HEK293 (cell line): ENCODE data around the gene FAM177B.

Source experiments
- CTCF ChIA-PET: fragments of 350-600 bp; formaldehyde crosslinking; extraction: SDS; loops from one replicate; lab custom pipeline; 2021; ENCODE audit warnings: antibody characterized with exemption; lab: Yijun Ruan, JAX
- POLR2A ChIA-PET: fragments of 300-600 bp; formaldehyde crosslinking; extraction: SDS; loops from one replicate; lab custom pipeline; 2020; ENCODE audit warnings: antibody characterized with exemption, inconsistent platforms; lab: Yijun Ruan, JAX
- H3K27ac ChIP-seq: fragments of 200-500 bp; sonication (Bioruptor generic); 2 replicates; pipeline ENCODE4 v1.5.1; 2014; ENCODE audit warnings: low read depth, low read length, control low read depth, inconsistent platforms; ENCODE audit errors: extremely low read depth
- H3K36me3 ChIP-seq, 2 experiments: fragments of 200-500 bp in 1 of 2; sonication (Bioruptor generic) in 1 of 2; 1 replicate in 1 of 2; 2 replicates in 1 of 2; pipeline ENCODE4 v1.5.1; 2014 to 2017; ENCODE audit warnings: inconsistent platforms in 2 of 2, low read length in 2 of 2; ENCODE audit not compliant: control insufficient read depth in 2 of 2, insufficient read depth in 1 of 2
- H3K4me1 ChIP-seq: fragments of 200-500 bp; sonication (Bioruptor generic); 2 replicates; pipeline ENCODE4 v1.5.1; 2014; ENCODE audit warnings: mild to moderate bottlenecking, low read length, inconsistent platforms; ENCODE audit not compliant: control insufficient read depth, insufficient read depth
- H3K4me3 ChIP-seq: 2 replicates; pipeline ENCODE4 v1.5.1; 2011; ENCODE audit warnings: low read depth, mild to moderate bottlenecking, control low read depth, low read length, moderate library complexity
- H3K9me3 ChIP-seq: fragments of 200-500 bp; sonication (Bioruptor generic); 2 replicates; pipeline ENCODE4 v1.5.1; 2014; ENCODE audit warnings: low read depth, low read length, inconsistent platforms; ENCODE audit not compliant: control insufficient read depth, insufficient read depth
- GLI2 ChIP-seq: fragments of 450-650 bp; formaldehyde crosslinking; IDR thresholded peaks from 2 replicates; pipeline ENCODE4; 2017; ENCODE audit warnings: missing biosample characterization, missing genetic modification characterization, low read depth, borderline replicate concordance
- KLF10 ChIP-seq: fragments of 450-650 bp; IDR thresholded peaks from 2 replicates; pipeline ENCODE4 v1.5.1; 2018; ENCODE audit warnings: missing biosample characterization, mild to moderate bottlenecking, missing genetic modification characterization
- OSR2 ChIP-seq: fragments of 450-650 bp; formaldehyde crosslinking; IDR thresholded peaks from 2 replicates; pipeline ENCODE4 v1.5.1; 2016; ENCODE audit warnings: missing biosample characterization, missing genetic modification characterization
- PRDM10 ChIP-seq: fragments of 450-650 bp; formaldehyde crosslinking; IDR thresholded peaks from 2 replicates; pipeline ENCODE4 v1.5.1; 2016; ENCODE audit warnings: missing biosample characterization, missing genetic modification characterization
- PRDM2 ChIP-seq: fragments of 450-650 bp; formaldehyde crosslinking; IDR thresholded peaks from 2 replicates; pipeline ENCODE4 v1.5.1; 2016; ENCODE audit warnings: missing biosample characterization, missing genetic modification characterization, borderline replicate concordance
- PRDM4 ChIP-seq: fragments of 450-650 bp; formaldehyde crosslinking; IDR thresholded peaks from 2 replicates; pipeline ENCODE4 v1.5.1; 2017; ENCODE audit warnings: missing biosample characterization, missing genetic modification characterization
- PRDM6 ChIP-seq: fragments of 450-650 bp; formaldehyde crosslinking; IDR thresholded peaks from 2 replicates; pipeline ENCODE4 v1.5.1; 2017; ENCODE audit warnings: missing biosample characterization, missing genetic modification characterization
- ZNF10 ChIP-seq: fragments of 450-650 bp; formaldehyde crosslinking; IDR thresholded peaks from 2 replicates; pipeline ENCODE4 v1.5.1; 2017; ENCODE audit warnings: missing biosample characterization, missing genetic modification characterization
- ZNF121 ChIP-seq: fragments of 450-650 bp; formaldehyde crosslinking; IDR thresholded peaks from 2 replicates; pipeline ENCODE4 v1.5.1; 2016; ENCODE audit warnings: missing biosample characterization, missing genetic modification characterization
- ZNF16 ChIP-seq: fragments of 450-650 bp; formaldehyde crosslinking; IDR thresholded peaks from 2 replicates; pipeline ENCODE4 v1.5.1; 2016; ENCODE audit warnings: low read depth, missing biosample characterization, missing genetic modification characterization
- ZNF23 ChIP-seq: fragments of 450-650 bp; formaldehyde crosslinking; IDR thresholded peaks from 2 replicates; pipeline ENCODE4 v1.5.1; 2016; ENCODE audit warnings: missing biosample characterization, missing genetic modification characterization, borderline replicate concordance
- ZNF292 ChIP-seq: fragments of 450-650 bp; formaldehyde crosslinking; IDR thresholded peaks from 2 replicates; pipeline ENCODE4 v1.5.1; 2016; ENCODE audit warnings: low read depth, missing biosample characterization, missing genetic modification characterization, borderline replicate concordance
- ZNF350 ChIP-seq: fragments of 450-650 bp; formaldehyde crosslinking; IDR thresholded peaks from 2 replicates; pipeline ENCODE4 v1.5.0; 2017; ENCODE audit warnings: missing biosample characterization, mild to moderate bottlenecking, missing genetic modification characterization
- ZNF354C ChIP-seq: fragments of 450-650 bp; formaldehyde crosslinking; IDR thresholded peaks from 2 replicates; pipeline ENCODE4 v1.5.1; 2016; ENCODE audit warnings: missing biosample characterization, missing genetic modification characterization, low read depth, borderline replicate concordance
- ZNF391 ChIP-seq: fragments of 450-650 bp; formaldehyde crosslinking; IDR thresholded peaks from 2 replicates; pipeline ENCODE4 v1.5.1; 2016; ENCODE audit warnings: low read depth, missing biosample characterization, missing genetic modification characterization, borderline replicate concordance
- ZNF433 ChIP-seq: fragments of 450-650 bp; formaldehyde crosslinking; IDR thresholded peaks from 2 replicates; pipeline ENCODE4 v1.5.1; 2016; ENCODE audit warnings: missing biosample characterization, missing genetic modification characterization, low read depth
- ZNF560 ChIP-seq: fragments of 450-650 bp; formaldehyde crosslinking; IDR thresholded peaks from 2 replicates; pipeline ENCODE4 v1.5.1; 2017; ENCODE audit warnings: missing biosample characterization, missing genetic modification characterization, borderline replicate concordance
- ZNF580 ChIP-seq: fragments of 450-650 bp; formaldehyde crosslinking; IDR thresholded peaks from 2 replicates; pipeline ENCODE4 v1.5.1; 2016; ENCODE audit warnings: missing biosample characterization, missing genetic modification characterization
- ZNF664 ChIP-seq: fragments of 450-650 bp; formaldehyde crosslinking; IDR thresholded peaks from 2 replicates; pipeline ENCODE4 v1.5.1; 2016; ENCODE audit warnings: missing biosample characterization, missing genetic modification characterization
- ZNF670 ChIP-seq: fragments of 450-650 bp; formaldehyde crosslinking; IDR thresholded peaks from 2 replicates; pipeline ENCODE4 v1.5.1; 2016; ENCODE audit warnings: missing biosample characterization, missing genetic modification characterization, low read depth

Gene FAM177B

GRCh38 chr1:222739465-222739864 is 2.5 kb downstream of the FAM177B start:
- Histone ChIP-seq H3K27ac (no peak overlapping the region), H3K9me3 (no peaks in the 10 kb centered on the region), H3K36me3 (peaks cover 9 to 16% of the 10 kb centered on the region in 2 experiments; a peak in 2 of 3 replicates), H3K4me3 (no peak overlapping the region), H3K4me1 (no peaks in the 10 kb centered on the region)
- TF ChIP-seq ZNF23 (tag by site-specific recombination) (no peak), ZNF670 (tag by site-specific recombination) (no peak), PRDM4 (tag by site-specific recombination) (no peak), ZNF292 (tag by site-specific recombination) (no peak), ZNF350 (tag by site-specific recombination) (no peak), ZNF16 (tag by site-specific recombination) (no peak), ZNF10 (no peak), ZNF664 (no peak), ZNF354C (tag by site-specific recombination) (no peak), ZNF391 (tag by site-specific recombination) (no peak), PRDM10 (no peak), ZNF560 (tag by site-specific recombination) (no peak), OSR2 (tag by site-specific recombination) (no peak), ZNF433 (tag by site-specific recombination) (no peak), ZNF580 (tag by site-specific recombination) (no peak), PRDM2 (tag by site-specific recombination) (no peak), PRDM6 (tag by site-specific recombination) (no peak), ZNF121 (tag by site-specific recombination) (no peak), GLI2 (tag by site-specific recombination) (no peak), KLF10 (tag by site-specific recombination) (no peak)
- CTCF ChIA-PET, result interaction anchor here (0.6 to 1.6 kb wide), 15 partner anchors 9 to 944 kb away, joined by 3 to 18 read pairs (median 4); no protein-coding TSS in a partner anchor
- POLR2A ChIA-PET, result no interaction called here
